C4-2B (cell line): ENCODE data around the gene VWCE.

Experiments
- H3K27ac ChIP-seq: fragments of 450-650 bp; 2 replicates; pipeline ENCODE4 v1.5.1; 2017
- ZFX ChIP-seq: fragments of 450-650 bp; IDR thresholded peaks from 2 replicates; pipeline ENCODE4 v1.6.1; 2017
- TF ChIP-seq, protein P1 (sequence below): fragments of 450-650 bp; conservative IDR thresholded peaks from 2 replicates; pipeline ENCODE4 v1.5.1; 2017; ENCODE audit warnings: mild to moderate bottlenecking

VWCE gene

DNA sequence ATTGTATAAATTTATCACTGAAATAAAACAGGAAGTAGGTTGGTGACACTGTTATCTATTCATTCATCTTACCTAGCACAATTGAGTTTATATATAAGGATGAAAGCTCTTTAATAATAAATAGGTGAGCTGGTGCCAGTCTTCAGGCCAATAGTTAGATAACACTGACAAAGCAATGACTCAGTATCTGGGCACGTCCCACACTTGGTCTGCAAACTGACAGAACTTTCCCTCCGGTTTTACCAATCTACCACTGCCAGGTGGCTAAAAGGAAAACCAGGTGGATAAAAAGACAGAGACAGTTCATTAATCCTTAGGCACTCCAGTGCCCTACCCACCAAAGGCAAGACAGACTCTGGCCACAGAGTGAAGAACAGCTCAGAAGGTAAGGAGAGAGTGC lies 20.1 kb upstream of the VWCE start:
- H3K27ac ChIP-seq = no peak overlapping the region
- TF ChIP-seq, protein P1, sequence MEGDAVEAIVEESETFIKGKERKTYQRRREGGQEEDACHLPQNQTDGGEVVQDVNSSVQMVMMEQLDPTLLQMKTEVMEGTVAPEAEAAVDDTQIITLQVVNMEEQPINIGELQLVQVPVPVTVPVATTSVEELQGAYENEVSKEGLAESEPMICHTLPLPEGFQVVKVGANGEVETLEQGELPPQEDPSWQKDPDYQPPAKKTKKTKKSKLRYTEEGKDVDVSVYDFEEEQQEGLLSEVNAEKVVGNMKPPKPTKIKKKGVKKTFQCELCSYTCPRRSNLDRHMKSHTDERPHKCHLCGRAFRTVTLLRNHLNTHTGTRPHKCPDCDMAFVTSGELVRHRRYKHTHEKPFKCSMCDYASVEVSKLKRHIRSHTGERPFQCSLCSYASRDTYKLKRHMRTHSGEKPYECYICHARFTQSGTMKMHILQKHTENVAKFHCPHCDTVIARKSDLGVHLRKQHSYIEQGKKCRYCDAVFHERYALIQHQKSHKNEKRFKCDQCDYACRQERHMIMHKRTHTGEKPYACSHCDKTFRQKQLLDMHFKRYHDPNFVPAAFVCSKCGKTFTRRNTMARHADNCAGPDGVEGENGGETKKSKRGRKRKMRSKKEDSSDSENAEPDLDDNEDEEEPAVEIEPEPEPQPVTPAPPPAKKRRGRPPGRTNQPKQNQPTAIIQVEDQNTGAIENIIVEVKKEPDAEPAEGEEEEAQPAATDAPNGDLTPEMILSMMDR = no peak
- no peak for TF ChIP-seq ZFX

GRCh38 chr11:61310749-61311148 lies 15.6 kb upstream of the VWCE start:
- no peak for TF ChIP-seq ZFX
- TF ChIP-seq, protein P1 = no peak
- no peak overlapping the region for H3K27ac ChIP-seq

- no peak for TF ChIP-seq ZFX
- TF ChIP-seq, protein P1 = no peak
- no peak overlapping the region for H3K27ac ChIP-seq
Measured at GRCh38 chr11:61309739-61310138, 14.6 kb upstream of the VWCE start.

DNA sequence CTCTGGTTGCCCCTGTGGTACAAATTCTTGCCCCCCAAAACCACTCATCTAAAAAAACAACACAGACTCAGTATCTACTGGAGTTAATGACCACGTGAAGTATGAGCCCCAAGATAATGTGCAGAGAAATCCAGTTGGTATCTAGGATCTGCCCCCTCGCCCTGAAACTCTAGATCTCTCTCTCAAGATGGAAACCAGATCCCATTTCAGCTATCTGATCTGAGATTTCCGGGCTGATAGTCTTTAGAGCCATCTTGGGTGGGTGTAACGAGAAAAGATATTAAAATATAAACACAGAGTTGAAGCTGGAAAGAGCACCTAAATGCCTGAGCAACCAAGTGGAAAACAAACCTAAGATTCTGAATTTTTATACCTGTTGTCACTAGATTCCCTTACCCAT lies 14.0 kb upstream of the VWCE start:
- no peak overlapping the region for H3K27ac ChIP-seq
- TF ChIP-seq, protein P1 = no peak
- no peak for TF ChIP-seq ZFX

DNA sequence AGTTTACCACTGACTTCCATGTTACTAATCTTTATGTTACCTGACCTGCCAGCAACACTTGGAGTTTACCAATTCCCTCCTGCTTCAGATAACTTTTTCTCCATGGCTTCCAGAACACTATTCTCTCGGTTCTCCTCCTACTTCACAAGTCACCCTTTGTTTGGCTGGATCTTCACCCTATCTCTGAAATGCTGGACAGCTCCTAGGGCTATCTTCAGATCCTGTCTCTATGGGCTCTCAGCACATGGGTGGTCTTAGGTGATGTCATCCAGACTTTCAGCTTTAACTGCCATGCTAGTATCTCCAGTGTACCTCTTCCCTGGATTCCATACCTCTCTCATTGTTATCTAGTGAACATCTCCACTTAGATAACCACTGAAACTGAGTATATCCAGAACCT lies 12.2 kb upstream of the VWCE start:
- no peak overlapping the region for H3K27ac ChIP-seq
- no peak for TF ChIP-seq ZFX

GRCh38 chr11:61306221-61306620 lies 11.1 kb upstream of the VWCE start:
- TF ChIP-seq, protein P1 = no peak
- TF ChIP-seq ZFX = no peak
- no peak overlapping the region for H3K27ac ChIP-seq

DNA sequence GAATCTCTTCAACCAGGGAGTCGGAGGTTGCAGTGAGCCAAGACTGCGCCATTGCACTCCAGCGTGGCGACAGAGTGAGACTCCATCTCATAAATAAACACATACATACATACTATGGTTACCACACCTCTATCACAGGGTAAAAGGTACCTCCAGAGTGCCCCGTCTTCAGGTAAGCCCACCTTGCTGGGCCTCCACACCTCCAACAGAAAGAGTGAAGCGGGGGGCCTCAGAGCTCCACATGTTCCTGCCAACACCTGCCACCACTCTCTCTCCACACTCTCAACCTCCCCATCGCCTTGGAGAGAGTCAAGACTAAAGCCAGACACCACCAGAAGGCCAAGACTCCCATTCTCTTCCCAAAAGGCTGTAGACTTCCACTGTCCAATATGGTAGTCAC lies 10.3 kb upstream of the VWCE start:
- H3K27ac ChIP-seq = no peak overlapping the region
- no peak for TF ChIP-seq ZFX
- TF ChIP-seq, protein P1 = no peak

DNA sequence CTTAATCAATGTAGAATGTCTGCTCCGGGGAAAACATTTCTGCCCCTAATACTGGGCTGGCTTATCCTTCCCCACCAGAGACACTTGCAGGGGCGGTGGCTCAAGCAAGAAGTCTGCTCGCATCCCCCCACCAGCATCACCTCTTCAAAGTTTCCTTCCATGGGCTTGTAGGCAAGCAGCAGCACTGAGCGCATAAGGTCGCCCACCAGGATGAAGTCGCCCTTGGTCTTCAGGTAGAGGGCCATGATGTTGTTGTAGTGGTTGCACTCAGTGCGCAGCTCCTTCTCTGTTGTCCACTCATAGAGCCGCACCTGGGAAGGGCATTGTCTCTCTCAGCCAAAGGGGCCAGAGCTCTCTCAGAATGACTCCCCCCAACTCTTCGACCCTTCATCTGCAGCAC lies 8.6 kb upstream of the VWCE start:
- TF ChIP-seq, protein P1 = no peak
- no peak for TF ChIP-seq ZFX
- no peak overlapping the region for H3K27ac ChIP-seq
